EH (cell line): ENCODE measurements around the gene PPIF.

Source experiments
- DNase-seq: peaks from one replicate; pipeline ENCODE4 v3.0.0-alpha.2; 2015; ENCODE audit warnings: low read depth

The PPIF gene

GRCh38 chr10:79401015-79401921 lies 54.0 kb downstream of the PPIF start:
- peak; percentile 73 for DNase-seq

- DNase-seq: no peak
Measured at GRCh38 chr10:79402625-79402946, 55.3 kb downstream of the PPIF start.

GRCh38 chr10:79402951-79403350 lies 55.7 kb downstream of the PPIF start:
- DNase-seq: no peak

GRCh38 chr10:79403441-79404230 lies 56.4 kb downstream of the PPIF start:
- DNase-seq: peak; percentile 72

GRCh38 chr10:79404231-79404609 lies 57.0 kb downstream of the PPIF start:
- peak; percentile 91 for DNase-seq

- DNase-seq: no peak
Measured at GRCh38 chr10:79404690-79405131, 57.4 kb downstream of the PPIF start.
